ENCODE data around the gene ATP13A4. TPM values are rescaled to one million over a fixed set of nuclear protein-coding genes. Genes with fewer than 3 reads are reported as not detected.

ATP13A4 gene
- total RNA-seq, 1 experiment from 2014 or later = 0.22 TPM

DNA sequence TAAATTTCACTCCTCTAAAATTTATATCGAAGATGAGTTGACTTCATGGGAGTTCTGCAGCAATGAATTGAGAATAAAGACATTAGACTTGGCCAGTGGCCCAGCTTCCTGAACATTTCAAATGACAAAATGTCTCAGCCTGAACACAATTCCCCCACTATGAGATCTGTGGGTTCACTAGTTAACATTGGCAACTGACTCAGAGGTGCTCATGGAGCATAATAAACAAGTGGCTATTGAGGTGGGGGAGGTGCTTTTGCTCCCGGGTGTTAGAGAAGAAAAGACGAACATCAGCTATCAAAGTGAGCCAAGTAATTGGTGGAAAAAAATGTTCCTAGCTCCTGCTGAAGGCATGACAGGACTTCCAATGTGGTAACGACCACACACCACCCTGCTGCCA, 6.3 kb downstream of the ATP13A4 start:
- no peaks in the 10 kb centered on the region for H3K36me3 ChIP-seq (ENCODE audit: low read depth)
- no peaks in the 10 kb centered on the region for H3K27me3 ChIP-seq (ENCODE audit: insufficient read depth, low read depth)
- no peaks in the 10 kb centered on the region for H4K20me1 ChIP-seq (ENCODE audit: insufficient read depth)
- H3F3A ChIP-seq (ENCODE audit: insufficient read depth, low read depth) = no peaks in the 10 kb centered on the region
- H3K79me2 ChIP-seq (ENCODE audit: low read depth) = no peaks in the 10 kb centered on the region
- no peak overlapping the region for H3K4me3 ChIP-seq
- TF ChIP-seq, protein P1, sequence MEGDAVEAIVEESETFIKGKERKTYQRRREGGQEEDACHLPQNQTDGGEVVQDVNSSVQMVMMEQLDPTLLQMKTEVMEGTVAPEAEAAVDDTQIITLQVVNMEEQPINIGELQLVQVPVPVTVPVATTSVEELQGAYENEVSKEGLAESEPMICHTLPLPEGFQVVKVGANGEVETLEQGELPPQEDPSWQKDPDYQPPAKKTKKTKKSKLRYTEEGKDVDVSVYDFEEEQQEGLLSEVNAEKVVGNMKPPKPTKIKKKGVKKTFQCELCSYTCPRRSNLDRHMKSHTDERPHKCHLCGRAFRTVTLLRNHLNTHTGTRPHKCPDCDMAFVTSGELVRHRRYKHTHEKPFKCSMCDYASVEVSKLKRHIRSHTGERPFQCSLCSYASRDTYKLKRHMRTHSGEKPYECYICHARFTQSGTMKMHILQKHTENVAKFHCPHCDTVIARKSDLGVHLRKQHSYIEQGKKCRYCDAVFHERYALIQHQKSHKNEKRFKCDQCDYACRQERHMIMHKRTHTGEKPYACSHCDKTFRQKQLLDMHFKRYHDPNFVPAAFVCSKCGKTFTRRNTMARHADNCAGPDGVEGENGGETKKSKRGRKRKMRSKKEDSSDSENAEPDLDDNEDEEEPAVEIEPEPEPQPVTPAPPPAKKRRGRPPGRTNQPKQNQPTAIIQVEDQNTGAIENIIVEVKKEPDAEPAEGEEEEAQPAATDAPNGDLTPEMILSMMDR (conservative IDR thresholded peaks at IDR 0.05) = no peak
- no peak for TF ChIP-seq EZH2 (IDR thresholded peaks at IDR 0.05; ENCODE audit: low read depth)
- 0 out of 2 replicates have a peak, but pooled peaks cover 3% of the 10 kb centered on the region for H3K9me3 ChIP-seq (ENCODE audit: insufficient read depth, low read depth)
- no peak overlapping the region for H2AFZ ChIP-seq
- ChIA-PET POLR2A (ENCODE audit: unreplicated experiment) (no interaction called here), CTCF (no interaction called here)
- H3K9me2 ChIP-seq (ENCODE audit: insufficient read depth) = no peaks in the 10 kb centered on the region
- H3K27ac ChIP-seq = no peak overlapping the region
- no peak overlapping the region for H3K4me2 ChIP-seq
- H3K4me1 ChIP-seq (replicated peaks; ENCODE audit: insufficient read depth) = peaks cover 2% of the 10 kb centered on the region; the same call in 1 of the 2 replicates
- BruUV-seq (replicated peaks) = no TSS peak
- intact Hi-C loops (cut with micrococcal nuclease; ENCODE audit: unreplicated experiment) = no loop called here
- DNase-seq = no peak

DNA sequence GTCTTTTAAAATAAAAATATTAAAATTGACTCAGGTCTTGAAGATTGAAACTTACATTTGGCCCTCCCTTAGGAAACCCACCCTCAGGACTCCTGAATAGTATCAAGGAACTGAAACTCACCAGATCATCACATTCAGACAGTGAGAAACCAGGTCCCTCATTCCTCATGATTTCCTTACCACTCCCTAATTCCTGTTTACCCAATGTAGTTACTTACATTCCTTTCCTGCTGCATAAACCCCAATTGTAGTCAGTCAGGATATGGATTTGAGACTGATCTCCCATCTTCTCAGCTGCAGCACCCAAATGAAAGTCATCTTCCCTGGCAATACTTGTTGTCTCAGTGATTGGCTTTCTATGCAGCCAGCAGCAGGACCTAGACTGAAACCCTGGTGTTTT, 8.6 kb downstream of the ATP13A4 start:
- Histone ChIP-seq H3F3A (ENCODE audit: insufficient read depth, low read depth) (no peaks in the 10 kb centered on the region), H3K9me2 (ENCODE audit: insufficient read depth) (no peaks in the 10 kb centered on the region), H2AFZ (no peak overlapping the region), H3K79me2 (ENCODE audit: low read depth) (no peaks in the 10 kb centered on the region), H3K27me3 (ENCODE audit: insufficient read depth, low read depth) (no peaks in the 10 kb centered on the region), H3K4me2 (no peak overlapping the region), H3K36me3 (ENCODE audit: low read depth) (no peaks in the 10 kb centered on the region), H3K4me3 (no peak overlapping the region), H3K27ac (no peak overlapping the region), H3K4me1 (replicated peaks; ENCODE audit: insufficient read depth) (no peaks in the 10 kb centered on the region), H4K20me1 (ENCODE audit: insufficient read depth) (no peaks in the 10 kb centered on the region), H3K9me3 (ENCODE audit: insufficient read depth, low read depth) (0 out of 2 replicates have a peak, but pooled peaks cover 3% of the 10 kb centered on the region)
- ChIA-PET CTCF (no interaction called here), POLR2A (ENCODE audit: unreplicated experiment) (no interaction called here)
- no TSS peak for BruUV-seq (replicated peaks)
- DNase-seq = peak in 1 of 2 experiments; percentile 62
- TF ChIP-seq EZH2 (IDR thresholded peaks at IDR 0.05; ENCODE audit: low read depth) = no peak
- TF ChIP-seq, protein P1 (conservative IDR thresholded peaks at IDR 0.05) = no peak
- intact Hi-C loops (cut with micrococcal nuclease; ENCODE audit: unreplicated experiment) = no loop called here

DNA sequence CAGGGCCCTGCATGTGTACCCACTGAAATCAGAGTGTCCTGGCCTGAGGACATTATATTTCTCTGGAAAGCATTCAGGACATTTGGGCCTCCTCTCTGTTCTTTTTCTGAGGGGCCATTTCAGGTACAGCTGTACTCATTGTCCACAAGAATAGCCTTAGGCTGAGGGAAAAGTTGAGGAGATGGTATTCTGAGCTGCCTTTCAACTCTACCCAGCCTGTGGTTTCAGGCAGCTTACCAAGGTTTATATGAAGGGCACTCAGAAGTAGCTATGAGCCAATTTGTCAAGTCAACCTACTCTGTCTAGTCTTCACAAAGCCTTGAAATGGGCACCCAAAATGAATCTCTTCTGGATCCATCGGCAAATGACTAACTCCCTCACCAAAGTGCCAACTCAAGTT, 9.4 kb downstream of the ATP13A4 start:
- no TSS peak for BruUV-seq (replicated peaks)
- ChIA-PET POLR2A (ENCODE audit: unreplicated experiment) (no interaction called here), CTCF (no interaction called here)
- H2AFZ ChIP-seq = no peak overlapping the region
- H3K4me1 ChIP-seq (replicated peaks; ENCODE audit: insufficient read depth) = no peaks in the 10 kb centered on the region
- no peaks in the 10 kb centered on the region for H4K20me1 ChIP-seq (ENCODE audit: insufficient read depth)
- H3K4me2 ChIP-seq = no peak overlapping the region
- H3K36me3 ChIP-seq (ENCODE audit: low read depth) = no peaks in the 10 kb centered on the region
- H3K4me3 ChIP-seq = no peak overlapping the region
- no peaks in the 10 kb centered on the region for H3F3A ChIP-seq (ENCODE audit: insufficient read depth, low read depth)
- no peaks in the 10 kb centered on the region for H3K27me3 ChIP-seq (ENCODE audit: insufficient read depth, low read depth)
- no peaks in the 10 kb centered on the region for H3K9me2 ChIP-seq (ENCODE audit: insufficient read depth)
- no peak for DNase-seq
- H3K9me3 ChIP-seq (ENCODE audit: insufficient read depth, low read depth) = 0 out of 2 replicates have a peak, but pooled peaks cover 3% of the 10 kb centered on the region
- intact Hi-C loops (cut with micrococcal nuclease; ENCODE audit: unreplicated experiment) = no loop called here
- H3K27ac ChIP-seq = no peak overlapping the region
- TF ChIP-seq, protein P1 (conservative IDR thresholded peaks at IDR 0.05) = no peak
- no peak for TF ChIP-seq EZH2 (IDR thresholded peaks at IDR 0.05; ENCODE audit: low read depth)
- no peaks in the 10 kb centered on the region for H3K79me2 ChIP-seq (ENCODE audit: low read depth)

Measured in PC-9 (cell line).